Left colon (tissue), 2 donors: Measurements from ENCODE around the gene GDE1. TPM values are rescaled to one million over a fixed set of nuclear protein-coding genes. Genes with fewer than 3 reads are reported as not detected.
A peak's percentile ranks its signal among the peaks of the same experiment; 100 is the strongest.

ENCODE experiments used
- ATAC-seq: fragments of 200-7000 bp; cut with Tn5 transposase; one replicate; pipeline ENCODE4 v1.9.1; 2020; ENCODE audit warnings: mild to moderate bottlenecking, moderate library complexity
- DNase-seq, 2 donors: peaks; one replicate each; pipeline ENCODE4 v3.0.0-alpha.2; 2020
- intact Hi-C, 2 donors: fragments of 100-400 bp; cut with DNase I in 1 of 2; cut with micrococcal nuclease in 1 of 2; formaldehyde crosslinking; loops; one replicate each; pipeline versions ENCODE4 v1.11.2 to v1.14.0; 2022; cut with DNase I, micrococcal nuclease
- total RNA-seq, 2 donors: library from RNA; stranded (reverse); fragmentation: NEBNext Ultra II Directional; extraction: Animal tissue kit (Norgen Biotek cat#: 25700); gene quantifications; one replicate each; pipeline ENCODE4 v1.2.1, GENCODE V29; 2021
- donor health status: DM: no; HTN: no; CAD: no.
- donor health status: DM: yes; HTN: yes; CAD: no.

Gene GDE1
- total RNA-seq, 2 donors from 2014 or later, result 116 to 126 TPM

DNA sequence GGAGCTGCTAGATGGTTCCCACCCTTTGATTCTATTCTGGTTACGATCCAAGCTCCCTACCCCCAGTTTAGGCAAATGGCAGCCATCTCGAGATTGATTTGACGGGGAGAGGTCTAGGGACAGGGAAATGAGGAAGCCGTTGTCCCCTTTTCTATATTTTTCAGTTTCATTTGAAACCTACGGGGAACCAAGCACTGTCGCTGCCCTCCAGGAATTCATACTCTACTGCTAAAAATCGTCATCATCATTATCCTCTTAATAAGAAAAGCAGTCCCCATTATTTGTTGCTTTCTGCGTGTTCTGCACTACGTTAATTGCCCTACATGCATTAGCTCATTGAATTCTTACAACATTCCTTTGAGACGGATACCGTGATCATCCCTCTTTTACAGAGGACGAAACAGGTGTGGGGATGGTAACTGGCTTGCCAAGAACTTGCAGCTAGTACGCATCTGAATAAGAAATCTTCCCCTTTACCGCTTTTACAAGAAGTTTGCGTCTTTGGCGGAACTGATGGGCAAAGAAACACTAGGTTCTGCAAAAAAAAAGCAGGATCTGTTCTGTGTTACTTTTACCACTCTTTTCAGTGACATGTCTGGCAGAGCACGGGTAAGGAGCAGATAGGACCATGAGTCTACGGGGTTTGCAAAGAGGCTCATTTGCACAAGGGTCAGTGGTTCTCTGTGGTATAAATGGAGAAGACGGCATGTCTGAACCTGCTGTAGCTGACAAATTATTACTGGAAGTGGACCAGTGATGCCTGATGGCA, 2.9 kb upstream of the GDE1 start:
- DNase-seq (no peak), ATAC-seq (no peak)
- intact Hi-C loops, result no loop called here

GRCh38 chr16:19524356-19524615, 2.4 kb upstream of the GDE1 start:
- intact Hi-C loops, result no loop called here
- DNase-seq (no peak), ATAC-seq (no peak)

DNA sequence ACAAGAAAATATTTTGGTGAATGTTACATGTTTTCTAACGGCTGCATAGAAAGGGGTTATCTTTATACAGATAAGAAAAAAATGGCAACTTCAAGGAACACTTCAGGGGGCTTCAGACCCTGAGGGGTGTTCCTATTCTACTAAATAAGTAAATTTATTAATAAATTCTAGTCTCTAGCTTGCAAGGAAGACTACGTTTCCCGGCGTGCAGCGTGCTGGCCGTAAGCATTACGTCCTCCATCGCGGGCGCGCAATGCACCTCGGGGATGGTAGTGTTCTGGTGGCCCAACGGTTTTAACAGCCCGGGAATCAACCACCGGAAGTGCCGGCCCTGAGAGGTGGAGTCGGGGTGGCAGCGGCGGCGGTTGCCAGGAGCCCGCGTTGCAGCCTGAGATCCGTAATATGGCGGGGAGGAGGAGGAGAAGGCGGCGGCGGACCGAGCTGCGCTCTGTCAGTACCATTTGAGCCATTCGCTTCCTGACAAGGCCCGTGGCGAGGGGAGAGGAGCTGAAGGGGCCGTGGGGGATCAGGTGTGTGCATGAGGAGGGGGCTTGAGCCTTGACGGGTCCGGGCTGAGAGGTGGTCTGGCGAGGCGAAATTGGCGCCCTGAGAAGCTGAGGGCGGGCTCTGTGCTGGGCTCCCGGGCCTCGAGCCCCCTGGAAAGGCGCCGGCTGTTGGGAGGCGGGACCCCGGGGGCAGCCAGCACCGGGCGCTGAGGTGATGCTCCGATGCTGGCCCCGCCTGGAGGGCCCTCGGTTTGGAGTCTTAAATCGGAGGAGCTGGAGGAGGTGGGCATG, 1.9 kb upstream of the GDE1 start, which contains the start of gene CCP110:
CCP110 (plus strand) TSS at position 384 of the 797 bp plus-strand sequence. CDS start 3,940 bp downstream, outside the sequence.
- intact Hi-C loops, result no loop called here
- ATAC-seq (peak; percentile 73), DNase-seq (peak; percentile 97 to 98)

GRCh38 chr16:19523184-19523558, 1.3 kb upstream of the GDE1 start:
- intact Hi-C loops, result no loop called here
- ATAC-seq, result no peak
- DNase-seq, result peak in 1 of 2 donors; percentile 43

- intact Hi-C loops, result no loop called here
- no peak for ATAC-seq
- no peak for DNase-seq
These were observed 862 bp upstream of the GDE1 start for GRCh38 chr16:19522760-19523159.

DNA sequence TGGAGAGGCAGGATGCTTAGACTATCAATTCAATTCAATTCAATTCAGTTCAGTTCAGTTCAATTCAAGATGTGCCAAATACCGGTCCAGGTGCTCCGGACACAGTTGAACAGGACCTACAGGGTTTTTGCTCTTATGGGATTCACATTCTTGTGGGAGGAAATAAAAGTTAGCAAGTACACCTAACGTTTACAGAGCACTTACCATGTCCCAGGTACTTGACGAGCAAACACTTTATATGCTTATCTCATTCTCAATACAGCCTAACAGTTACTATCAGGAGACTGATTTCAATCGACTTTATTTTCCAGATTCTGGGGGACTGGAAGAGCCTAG, 467 bp upstream of the GDE1 start:
- ATAC-seq (no peak), DNase-seq (no peak)
- intact Hi-C loops, result no loop called here

DNA sequence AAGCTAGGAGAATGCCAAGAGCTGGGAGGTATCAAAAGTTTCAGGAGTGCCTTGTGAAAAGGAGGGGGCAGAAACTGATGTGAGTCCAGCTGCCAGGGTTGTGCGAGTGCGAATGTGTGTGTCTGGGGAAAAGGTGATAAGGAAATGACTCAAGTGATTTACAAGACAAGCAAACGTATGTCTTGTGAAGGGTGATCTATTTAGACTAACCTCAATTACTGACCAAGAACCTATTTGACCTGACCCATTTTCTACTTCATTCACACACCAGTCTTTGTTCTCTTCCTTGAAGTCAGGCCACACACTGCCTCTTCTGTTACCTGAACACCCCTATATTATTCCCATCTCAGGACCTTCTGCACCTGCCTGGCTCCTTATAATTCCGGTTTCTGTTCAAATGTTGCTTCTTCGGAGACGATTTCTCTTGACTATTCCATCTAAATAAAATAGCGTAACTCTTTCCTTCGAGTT, 1.0 kb downstream of the GDE1 start:
- intact Hi-C loops, result no loop called here
- DNase-seq, result peak; percentile 59 to 80
- ATAC-seq, result peak; percentile 58

DNA sequence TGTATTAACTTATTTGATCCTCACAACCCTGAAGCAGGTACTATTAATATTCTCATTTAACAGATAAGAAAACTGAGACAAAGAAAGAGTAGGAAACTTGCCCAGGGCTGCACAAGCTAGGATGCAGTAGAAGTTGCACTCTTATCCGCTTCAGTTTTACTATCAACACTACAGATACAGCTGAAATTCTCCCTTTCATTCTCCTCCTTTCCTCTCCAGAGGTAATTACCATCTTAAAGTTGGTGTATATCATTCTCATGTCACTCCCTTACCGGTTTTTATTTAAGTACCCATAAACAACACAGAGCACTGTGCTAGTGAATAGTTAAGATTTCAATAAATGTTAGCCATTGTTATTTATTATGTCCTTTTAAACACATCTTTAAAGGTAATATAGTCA, 3.5 kb downstream of the GDE1 start:
- ATAC-seq (no peak), DNase-seq (no peak)
- intact Hi-C loops, result no loop called here

DNA sequence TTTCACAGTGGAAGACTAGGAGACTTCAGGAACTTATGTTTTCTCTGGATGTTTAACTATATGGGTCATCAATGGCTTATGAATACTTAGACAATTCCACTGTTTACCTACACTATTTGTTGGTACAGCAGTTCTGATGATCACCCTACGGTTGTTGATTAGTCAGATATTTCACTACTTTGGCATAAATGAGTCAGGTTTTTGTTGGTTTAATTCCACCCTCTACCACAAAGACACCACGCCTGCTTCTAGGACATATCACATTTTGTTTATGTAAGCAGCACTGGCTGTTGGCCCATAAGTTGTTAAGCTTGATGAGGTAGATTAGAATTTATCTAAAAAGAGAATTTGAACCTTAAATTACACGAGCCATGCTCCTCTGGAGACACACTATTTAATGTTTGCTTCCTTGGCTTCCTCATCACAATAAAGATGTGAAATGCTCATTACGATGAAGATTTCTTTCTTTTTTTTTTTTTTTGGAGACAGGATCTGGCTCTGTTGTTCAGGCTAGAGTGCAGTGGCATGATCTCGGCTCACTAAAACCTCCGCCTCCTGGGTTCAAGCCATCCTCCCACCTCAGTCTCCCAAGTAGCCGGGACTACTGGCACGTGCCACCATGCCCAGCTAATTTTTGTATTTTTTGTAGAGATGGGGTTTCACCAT, 4.3 kb downstream of the GDE1 start:
- ATAC-seq, result no peak
- intact Hi-C loops, result no loop called here
- no peak for DNase-seq

DNA sequence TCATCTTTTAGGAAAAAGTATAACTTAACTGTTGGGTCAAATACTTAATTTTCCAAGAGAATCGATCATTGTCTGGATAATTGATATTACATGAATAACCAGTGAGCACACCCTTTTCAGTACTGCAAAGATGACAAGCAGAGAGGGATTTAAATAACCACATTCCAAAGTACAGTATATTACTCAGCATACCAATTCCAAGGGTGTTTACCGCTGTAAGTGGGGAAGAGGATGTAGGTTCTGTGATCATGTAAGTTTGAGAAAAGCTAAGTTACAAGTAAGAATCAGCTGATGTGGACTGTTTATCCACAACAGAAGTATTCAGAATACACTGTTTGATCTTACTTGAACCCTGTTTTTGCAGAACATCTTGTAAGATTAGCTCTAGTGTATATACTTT, 6.1 kb downstream of the GDE1 start:
- no peak for DNase-seq
- intact Hi-C loops, result no loop called here
- peak; percentile 65 for ATAC-seq

GRCh38 chr16:19513377-19514053, 8.4 kb downstream of the GDE1 start:
- ATAC-seq, result peak; percentile 83
- intact Hi-C loops, result no loop called here
- no peak for DNase-seq

DNA sequence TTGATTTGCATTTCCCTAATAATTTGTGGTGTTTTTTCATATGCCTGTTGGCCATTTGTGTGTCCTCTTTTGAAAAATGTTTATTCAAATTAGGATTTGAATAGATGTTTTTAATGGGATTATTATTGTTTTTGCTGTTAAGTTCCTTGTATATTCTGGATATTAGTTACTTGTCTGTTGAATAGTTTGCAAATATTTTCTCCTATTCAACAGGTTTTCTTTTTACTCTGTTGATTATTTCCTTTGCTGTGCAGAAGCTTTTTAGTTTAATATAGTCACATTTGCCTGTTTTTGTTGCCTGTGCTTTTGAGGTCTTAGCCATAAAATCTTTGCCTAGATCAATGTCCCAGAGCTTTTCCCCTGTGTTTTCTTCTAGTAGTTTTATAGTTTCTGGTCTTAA, 9.6 kb downstream of the GDE1 start:
- ATAC-seq (no peak), DNase-seq (no peak)
- intact Hi-C loops, result no loop called here

DNA sequence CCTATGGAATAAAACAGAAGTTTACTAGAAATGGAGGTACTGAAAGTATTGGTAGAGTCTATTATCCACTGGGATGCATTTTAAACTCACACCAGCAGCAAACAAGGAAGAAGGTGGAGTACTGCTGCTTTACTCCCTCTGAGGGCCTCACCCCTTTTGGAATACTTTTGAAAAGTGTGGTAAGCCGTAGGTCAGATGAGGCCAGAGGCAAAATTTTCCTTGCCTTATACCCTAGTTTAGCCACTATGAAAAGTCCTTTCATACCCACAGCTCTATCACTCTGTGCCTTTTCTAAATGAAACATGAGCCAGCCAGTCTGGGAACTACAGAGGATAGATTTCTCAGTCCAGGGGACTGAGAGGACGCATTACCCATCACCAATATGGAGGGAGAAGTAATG, 14.0 kb downstream of the GDE1 start:
- DNase-seq (no peak), ATAC-seq (peak; percentile 30)
- intact Hi-C loops, result loop anchor here in 1 of 2 donors (10.0 kb wide), 1 partner anchor 123 kb away; no protein-coding TSS in a partner anchor

DNA sequence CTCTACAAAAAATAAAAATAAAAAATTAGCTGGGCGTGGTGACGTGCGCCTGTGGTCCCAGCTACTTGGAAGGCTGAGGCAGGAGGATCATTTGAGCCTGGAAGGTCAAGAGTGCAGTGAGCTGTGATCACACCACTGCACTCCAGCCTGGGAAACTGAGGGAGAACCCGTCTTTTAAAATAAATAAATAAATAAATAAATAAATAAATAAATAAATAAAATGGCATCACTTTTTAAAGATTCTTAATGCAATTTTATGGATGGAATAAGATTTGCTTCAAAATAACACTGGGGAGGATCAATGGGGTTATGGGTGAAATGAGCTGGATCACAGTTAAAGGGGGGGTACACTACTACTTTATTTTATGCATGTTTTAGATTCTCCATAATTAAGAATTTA, 14.9 kb downstream of the GDE1 start:
- ATAC-seq (no peak), DNase-seq (no peak)
- intact Hi-C loops, result loop anchor here in 1 of 2 donors (10.0 kb wide), 1 partner anchor 122 kb away; no protein-coding TSS in a partner anchor

GRCh38 chr16:19505600-19506303, 16.1 kb downstream of the GDE1 start:
- ATAC-seq (no peak), DNase-seq (no peak)
- intact Hi-C loops, result loop anchor here in 1 of 2 donors (10.0 kb wide), 1 partner anchor 121 kb away; no protein-coding TSS in a partner anchor

GRCh38 chr16:19503461-19504075, 18.3 kb downstream of the GDE1 start:
- ATAC-seq, result no peak

DNA sequence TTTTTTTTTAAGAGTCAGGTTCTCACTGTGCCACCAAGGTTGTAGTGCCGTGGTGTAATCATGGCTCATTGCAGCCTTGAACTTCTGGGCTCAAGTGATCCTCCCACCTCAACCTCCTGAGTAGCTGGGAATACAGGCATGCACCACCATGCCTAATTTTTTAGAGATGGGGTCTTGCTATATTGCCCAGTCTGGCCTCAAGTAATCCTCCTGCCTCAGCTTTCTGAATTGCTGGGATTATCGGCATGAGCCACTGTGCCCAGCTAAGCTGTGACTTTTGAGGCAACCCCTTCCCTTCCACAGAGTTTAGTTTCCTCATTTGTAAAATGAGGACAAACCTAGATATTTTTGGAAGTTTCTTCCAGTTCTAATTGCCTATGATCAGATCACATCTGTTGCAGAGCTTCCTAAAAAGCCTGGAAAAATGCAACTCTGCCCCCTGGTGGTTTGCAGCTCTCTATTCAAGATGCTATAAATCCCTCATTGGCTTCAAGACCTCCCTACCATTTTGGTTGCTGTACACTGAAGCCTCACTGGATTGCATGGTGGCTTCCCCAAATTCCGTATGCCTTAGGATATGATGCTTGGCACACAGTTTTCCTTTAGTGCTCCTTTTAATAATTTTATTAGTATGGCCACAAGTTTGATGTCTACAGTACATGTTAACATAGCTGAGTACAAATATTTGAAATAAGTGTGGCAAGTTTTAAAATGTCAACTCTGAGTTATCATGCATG, 19.3 kb downstream of the GDE1 start:
- DNase-seq, result peak; percentile 68 to 82
- ATAC-seq, result peak; percentile 75
- intact Hi-C loops, result loop anchor here in 1 of 2 donors (10.0 kb wide), 1 partner anchor 118 kb away; no protein-coding TSS in a partner anchor

More at GRCh38 chr16:19503461-19504075, 18.3 kb downstream of the GDE1 start:
- intact Hi-C loops, result loop anchor here in 1 of 2 donors (10.0 kb wide), 1 partner anchor 119 kb away; no protein-coding TSS in a partner anchor
- DNase-seq, result no peak
